Ectodermal cell (in vitro differentiated cells): ENCODE measurements around the gene SLC39A12.

Experiments
- H3K27ac ChIP-seq: 2 replicates; pipeline ENCODE4 v1.7.0; 2013; ENCODE audit warnings: mild to moderate bottlenecking, low read depth, low read length; ENCODE audit not compliant: insufficient read depth, poor library complexity, severe bottlenecking
- H3K27me3 ChIP-seq: 2 replicates; pipeline ENCODE4 v1.7.0; 2013; ENCODE audit warnings: mild to moderate bottlenecking, low read length; ENCODE audit not compliant: insufficient read depth, control insufficient read depth, poor library complexity, severe bottlenecking
- H3K36me3 ChIP-seq: one replicate; pipeline ENCODE4 v1.7.0; 2013; ENCODE audit warnings: low read length; ENCODE audit not compliant: control insufficient read depth, insufficient read depth
- H3K4me1 ChIP-seq: one replicate; pipeline ENCODE4 v1.7.0; 2013; ENCODE audit warnings: low read length; ENCODE audit not compliant: control insufficient read depth, insufficient read depth
- H3K4me3 ChIP-seq: 2 replicates; pipeline ENCODE4 v1.7.0; 2013; ENCODE audit warnings: low read depth, low read length, control low read depth; ENCODE audit not compliant: insufficient read depth
- H3K9me3 ChIP-seq: 2 replicates; pipeline ENCODE4 v1.7.0; 2013; ENCODE audit warnings: mild to moderate bottlenecking, low read length, moderate library complexity; ENCODE audit not compliant: control insufficient read depth
- WGBS, 2 experiments: methylation state at CpG; one replicate each; pipeline ENCODE4 v1.1.7; 2013; ENCODE audit warnings: missing lambda C conversion rate in 2 of 2; 5-methylcytosine and 5-hydroxymethylcytosine counted together

Gene SLC39A12

DNA sequence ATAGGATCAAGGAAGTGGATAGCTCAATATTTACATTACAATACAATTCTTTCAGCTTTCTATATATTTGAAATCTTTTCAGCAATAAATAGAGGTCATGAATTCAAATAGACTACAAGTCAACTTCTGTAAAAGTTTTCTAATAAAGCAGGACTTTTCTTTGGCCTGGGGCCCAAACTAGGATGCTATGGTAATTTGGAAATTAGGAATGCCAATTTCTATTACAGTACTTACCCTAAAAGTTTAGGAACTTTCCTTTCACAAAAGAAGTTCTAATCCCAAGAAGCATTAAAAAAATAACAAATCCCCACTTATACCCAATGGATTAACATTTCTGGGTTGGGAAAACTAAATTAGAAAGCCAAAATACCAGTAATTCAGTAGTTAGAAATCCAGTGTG is 40.5 kb downstream of the SLC39A12 start:
- Histone ChIP-seq H3K27me3 (no peaks in the 10 kb centered on the region), H3K4me3 (no peak overlapping the region), H3K4me1 (no peaks in the 10 kb centered on the region), H3K9me3 (no peaks in the 10 kb centered on the region), H3K36me3 (no peaks in the 10 kb centered on the region), H3K27ac (no peak overlapping the region)

DNA sequence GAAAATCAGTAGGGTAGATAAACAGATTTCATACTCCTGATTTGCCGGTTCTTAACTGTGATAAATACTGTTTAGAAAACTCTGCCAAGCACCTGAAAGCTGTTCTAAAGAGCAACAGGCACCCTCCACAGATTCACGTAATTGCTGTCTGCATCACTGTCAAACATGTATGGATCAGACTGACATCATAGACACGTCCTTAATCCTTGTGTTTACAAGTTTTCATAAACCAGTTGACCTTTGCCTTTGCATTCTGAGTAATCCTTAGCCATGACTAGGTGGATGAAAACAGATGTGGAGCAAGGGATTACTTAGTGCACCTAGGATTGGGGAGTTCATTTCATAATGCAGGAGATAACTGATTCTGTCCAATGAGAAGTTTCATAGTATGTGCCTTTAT is 41.6 kb downstream of the SLC39A12 start:
- Histone ChIP-seq H3K27ac (no peak overlapping the region), H3K4me1 (no peaks in the 10 kb centered on the region), H3K36me3 (no peaks in the 10 kb centered on the region), H3K4me3 (no peak overlapping the region), H3K9me3 (no peaks in the 10 kb centered on the region), H3K27me3 (no peaks in the 10 kb centered on the region)
- WGBS, 2 experiments: 71 to 72% methylated on average over 3 of the region's 3 CpGs

DNA sequence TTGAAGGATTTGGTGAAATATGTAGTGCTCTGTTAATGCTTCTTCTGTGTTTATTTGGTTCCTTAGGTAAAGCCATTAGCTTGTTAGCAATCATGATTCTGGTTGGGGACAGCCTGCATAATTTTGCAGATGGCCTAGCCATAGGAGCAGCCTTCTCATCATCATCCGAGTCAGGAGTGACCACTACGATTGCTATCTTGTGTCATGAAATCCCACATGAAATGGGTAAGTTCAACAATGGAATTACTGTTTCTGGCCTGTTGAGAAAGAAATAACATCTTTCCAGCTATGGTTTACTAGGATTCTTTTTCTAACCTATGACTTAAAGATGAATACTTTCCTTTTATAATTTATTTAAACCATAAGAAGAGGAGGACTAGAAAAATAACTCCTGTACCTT is 48.9 kb downstream of the SLC39A12 start:
- H3K27ac ChIP-seq: no peak overlapping the region
- 94 to 97% methylated on average over 2 of the region's 2 CpGs for WGBS, 2 experiments
- H3K4me1 ChIP-seq: no peaks in the 10 kb centered on the region
- no peak overlapping the region for H3K4me3 ChIP-seq
- H3K36me3 ChIP-seq: no peaks in the 10 kb centered on the region
- no peaks in the 10 kb centered on the region for H3K27me3 ChIP-seq
- no peaks in the 10 kb centered on the region for H3K9me3 ChIP-seq

DNA sequence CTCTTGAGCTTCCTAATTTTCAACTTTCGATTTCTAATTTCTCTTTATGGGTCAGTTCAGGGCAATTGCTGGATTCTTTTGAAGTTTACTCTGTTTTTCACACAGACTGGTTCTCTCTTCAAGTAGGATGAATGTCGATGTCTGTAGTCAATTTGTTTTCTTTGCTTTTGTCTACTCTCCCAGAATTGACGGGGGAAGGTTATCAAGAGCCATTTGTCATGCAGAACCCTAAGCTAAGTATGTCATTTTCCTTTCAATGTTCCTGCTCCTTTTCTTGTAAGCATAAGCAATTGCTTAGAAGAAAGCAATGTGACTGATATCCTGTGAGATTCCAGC is 53.7 kb downstream of the SLC39A12 start:
- Histone ChIP-seq H3K9me3 (no peaks in the 10 kb centered on the region), H3K27ac (no peak overlapping the region), H3K36me3 (no peaks in the 10 kb centered on the region), H3K4me1 (no peaks in the 10 kb centered on the region), H3K4me3 (no peak overlapping the region), H3K27me3 (no peaks in the 10 kb centered on the region)
- WGBS, 2 experiments: 50 to 51% methylated on average over 3 of the region's 3 CpGs

DNA sequence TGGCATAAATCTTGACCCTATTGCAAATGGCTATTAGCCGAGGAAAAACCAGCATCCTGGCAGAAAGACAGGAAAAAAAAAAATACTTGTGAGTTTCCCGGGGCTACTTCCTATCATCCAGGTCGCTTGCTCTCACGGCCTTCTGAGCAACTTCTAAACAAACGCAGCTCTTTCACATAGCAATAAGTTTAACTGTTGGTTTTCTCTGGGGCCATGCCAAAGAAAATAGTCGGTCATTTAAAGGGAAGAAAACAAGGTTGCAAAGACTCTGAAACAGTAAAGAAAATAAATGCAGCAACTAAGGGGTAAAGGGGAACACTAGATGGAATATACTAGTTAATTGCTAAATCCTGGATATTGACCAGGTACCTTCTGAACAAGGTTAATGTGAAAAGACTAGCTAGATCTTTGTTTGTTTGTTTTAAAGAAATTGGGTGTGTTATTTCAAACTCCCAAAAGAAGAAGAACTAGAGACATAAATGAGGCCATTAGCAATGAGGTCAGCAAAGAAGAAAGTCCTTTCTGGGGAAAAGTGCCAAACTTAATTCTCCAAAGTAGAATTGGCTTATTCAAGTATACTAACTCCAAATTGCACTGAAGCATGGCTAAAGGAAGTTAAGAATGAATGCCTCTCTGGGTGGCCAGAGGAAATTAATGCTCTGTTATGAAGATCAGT is 54.2 kb downstream of the SLC39A12 start:
- Histone ChIP-seq H3K27ac (no peak overlapping the region), H3K27me3 (no peaks in the 10 kb centered on the region), H3K4me3 (no peak overlapping the region), H3K36me3 (no peaks in the 10 kb centered on the region), H3K4me1 (no peaks in the 10 kb centered on the region), H3K9me3 (no peaks in the 10 kb centered on the region)
- 46 to 51% methylated on average over 6 of the region's 6 CpGs for WGBS, 2 experiments

DNA sequence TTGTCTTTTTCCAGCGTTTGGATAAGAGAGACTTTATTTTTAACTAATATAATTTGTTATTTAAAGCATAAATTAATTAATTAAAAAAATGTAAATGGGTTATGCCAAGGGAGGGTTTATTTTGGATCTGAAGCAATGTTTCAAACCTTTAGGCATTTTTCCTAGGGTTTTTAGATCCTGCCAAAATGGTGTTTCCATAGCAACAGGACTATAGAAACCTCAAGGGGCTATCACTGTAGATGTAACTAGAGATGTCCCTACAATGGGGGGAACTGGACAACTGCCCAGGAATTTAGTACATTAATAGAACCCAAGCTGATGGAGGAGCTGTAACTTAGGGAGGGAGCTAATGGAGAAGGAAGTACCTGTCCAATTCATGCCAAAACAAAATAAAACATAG is 57.3 kb downstream of the SLC39A12 start:
- H3K4me1 ChIP-seq: no peaks in the 10 kb centered on the region
- WGBS, 2 experiments: 100% methylated on average over 1 of the region's 1 CpG; no CpG with 5 or more reads in 1 of the 2 experiments
- no peaks in the 10 kb centered on the region for H3K9me3 ChIP-seq
- H3K36me3 ChIP-seq: no peaks in the 10 kb centered on the region
- no peak overlapping the region for H3K27ac ChIP-seq
- H3K27me3 ChIP-seq: no peaks in the 10 kb centered on the region
- H3K4me3 ChIP-seq: no peak overlapping the region

DNA sequence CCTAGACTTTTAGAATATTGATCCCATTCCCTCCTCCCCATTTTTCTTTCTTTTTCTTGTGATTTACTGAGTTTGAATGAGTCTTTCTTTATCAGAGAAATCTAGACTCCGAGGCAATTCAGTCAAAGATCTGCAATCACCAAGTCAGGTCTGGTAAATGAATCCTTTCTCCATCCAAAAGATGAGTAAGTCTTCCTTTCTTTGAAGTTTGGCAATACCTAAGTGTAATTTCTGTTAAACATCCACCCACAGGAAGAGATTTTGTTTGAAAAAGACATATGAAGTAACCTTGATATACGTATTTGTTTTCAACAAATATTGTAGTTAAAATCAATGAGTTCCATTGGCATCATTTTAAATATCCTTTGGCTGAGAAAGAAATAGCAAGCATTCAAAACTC is 58.3 kb downstream of the SLC39A12 start:
- H3K9me3 ChIP-seq: no peaks in the 10 kb centered on the region
- H3K27me3 ChIP-seq: no peaks in the 10 kb centered on the region
- no peaks in the 10 kb centered on the region for H3K4me1 ChIP-seq
- no peak overlapping the region for H3K4me3 ChIP-seq
- no peaks in the 10 kb centered on the region for H3K36me3 ChIP-seq
- no peak overlapping the region for H3K27ac ChIP-seq
- 88 to 94% methylated on average over 2 of the region's 2 CpGs for WGBS, 2 experiments

DNA sequence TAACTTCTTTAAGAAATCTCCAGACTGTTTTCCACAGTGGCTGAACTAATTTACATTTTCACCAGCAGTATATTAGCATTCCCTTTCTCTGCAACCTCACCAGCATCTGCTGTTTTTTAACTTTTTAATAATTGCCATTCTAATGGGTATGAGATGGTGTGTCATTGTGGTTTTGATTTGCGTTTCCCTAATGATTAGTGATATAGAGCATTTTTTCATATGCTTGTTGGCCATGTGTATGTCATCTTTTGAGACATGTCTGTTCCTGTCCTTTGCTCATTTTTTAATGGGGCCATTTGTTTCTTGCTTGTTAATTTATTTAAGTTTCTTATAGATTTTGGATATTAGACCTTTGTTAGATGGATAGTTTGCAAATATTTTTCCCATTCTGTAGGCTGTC is 68.8 kb downstream of the SLC39A12 start:
- Histone ChIP-seq H3K4me3 (no peak overlapping the region), H3K9me3 (no peaks in the 10 kb centered on the region), H3K4me1 (no peaks in the 10 kb centered on the region), H3K36me3 (no peaks in the 10 kb centered on the region), H3K27ac (no peak overlapping the region), H3K27me3 (no peaks in the 10 kb centered on the region)
- 78 to 91% methylated on average over 1 of the region's 1 CpG for WGBS, 2 experiments

DNA sequence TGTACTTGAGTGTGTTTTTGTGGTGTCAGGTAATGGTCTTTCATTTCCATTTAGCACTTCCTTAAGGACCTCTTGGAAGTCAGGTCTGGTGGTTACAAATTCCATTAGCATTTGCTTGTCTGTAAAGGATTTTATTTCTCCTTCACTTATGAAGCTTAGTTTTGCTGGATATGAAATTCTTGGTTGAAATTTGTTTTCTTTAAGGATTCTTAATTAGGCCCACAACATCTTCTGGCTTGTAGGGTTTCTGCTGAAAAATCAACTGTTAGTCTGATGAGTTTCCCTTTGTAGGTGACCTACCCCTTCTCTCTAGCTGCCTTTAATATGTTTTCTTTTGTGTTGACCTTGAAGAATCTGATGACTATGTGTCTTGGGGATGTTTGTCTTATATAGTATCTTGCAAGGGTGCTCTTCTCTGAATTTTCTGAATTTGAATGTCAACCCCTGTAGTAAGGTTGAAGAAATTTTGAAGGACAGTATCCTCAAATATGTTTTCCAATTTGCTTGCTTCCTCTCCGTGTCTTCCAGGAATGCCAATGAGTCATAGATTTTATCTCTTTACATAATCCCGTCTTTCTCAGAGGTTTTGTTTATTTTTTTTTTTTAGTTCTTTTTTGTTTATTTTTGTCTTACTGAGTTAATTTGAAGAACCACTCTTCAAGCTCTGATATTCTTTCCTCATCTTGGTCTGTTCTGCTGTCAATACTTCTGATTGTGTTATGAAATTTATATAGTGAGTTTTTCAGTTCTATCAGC is 70.2 kb downstream of the SLC39A12 start:
- Histone ChIP-seq H3K4me3 (no peak overlapping the region), H3K9me3 (no peaks in the 10 kb centered on the region), H3K36me3 (no peaks in the 10 kb centered on the region), H3K27ac (no peak overlapping the region), H3K4me1 (no peaks in the 10 kb centered on the region), H3K27me3 (no peaks in the 10 kb centered on the region)
- WGBS, 2 experiments: no CpG with 5 or more reads among the region's 2 CpGs

DNA sequence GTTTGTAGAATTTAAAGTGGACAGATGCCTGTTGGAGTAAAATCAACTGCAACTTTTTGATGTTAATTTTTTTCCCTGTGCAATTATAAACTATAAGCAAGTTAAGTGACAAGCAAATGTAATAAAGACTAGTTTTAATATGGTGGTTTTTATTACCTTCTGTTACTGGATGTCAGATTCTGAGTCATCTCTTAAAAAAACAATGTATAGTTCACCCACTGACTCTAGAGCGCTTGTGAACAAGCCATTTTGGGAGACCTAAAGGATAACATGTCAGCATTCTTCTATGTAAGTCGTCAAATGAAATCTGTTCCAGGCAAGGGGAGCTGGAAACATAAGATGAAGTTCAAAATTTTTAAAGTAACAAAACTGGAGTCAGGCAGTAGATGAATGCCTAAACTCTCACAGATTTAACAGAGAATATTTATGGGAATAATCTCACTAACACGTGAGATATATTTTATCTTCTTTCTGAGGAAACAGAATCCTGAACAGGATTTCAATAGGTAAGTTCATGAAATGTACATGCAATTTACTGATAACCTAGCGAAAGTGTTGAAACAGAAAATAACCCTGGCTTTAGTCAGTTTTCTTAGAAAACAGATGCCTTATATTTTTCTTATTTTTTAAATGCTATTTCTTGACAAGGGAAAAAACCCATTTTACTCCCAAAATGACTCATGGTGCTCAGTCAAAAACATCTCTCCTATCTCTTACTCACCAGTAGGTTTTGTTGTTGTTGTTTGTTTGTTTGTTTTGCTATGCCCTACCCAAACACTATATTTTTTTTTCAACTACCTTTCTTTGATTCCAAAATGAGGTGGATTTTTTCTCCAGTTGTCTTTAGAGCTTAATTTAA is 91.7 kb downstream of the SLC39A12 start:
- no peak overlapping the region for H3K4me3 ChIP-seq
- no peaks in the 10 kb centered on the region for H3K9me3 ChIP-seq
- no peaks in the 10 kb centered on the region for H3K36me3 ChIP-seq
- WGBS, 2 experiments: 91 to 94% methylated on average over 3 to 4 of the region's 4 CpGs
- H3K27ac ChIP-seq: no peak overlapping the region
- H3K4me1 ChIP-seq: no peaks in the 10 kb centered on the region
- no peaks in the 10 kb centered on the region for H3K27me3 ChIP-seq
